ENCODE data around the gene DCLRE1C. TPM values are rescaled to one million over a fixed set of nuclear protein-coding genes. Genes with fewer than 3 reads are reported as not detected.
A peak's percentile ranks its signal among the peaks of the same experiment; 100 is the strongest.

The DCLRE1C gene
- total and polyA plus RNA-seq, 9 of the 15 experiments (the other 6 are each of a cell fraction or from before 2014, with no cell fraction given) = 8.8 to 22.2 (median 13.9) TPM

GRCh38 chr10:14954001-14954770, at the start of gene DCLRE1C (continued):
- TF ChIP-seq CBX3 (IDR thresholded peaks at IDR 0.05; ENCODE audit: borderline replicate concordance in 1 of 2, low read length in 2 of 2) (peak in 1 of 2 experiments; percentile 54; a peak in 1 of 3 replicates), ATF6 (CRISPR knock-in tag; IDR thresholded peaks at IDR 0.05) (peak; percentile 83; the same call in 1 of the 2 replicates), TAF1 (IDR thresholded peaks at IDR 0.05; ENCODE audit: control insufficient read depth, extremely low read depth, insufficient read depth, low read length, severe bottlenecking) (peak; percentile 67), ZNF384 (IDR thresholded peaks at IDR 0.05; ENCODE audit: low read depth, low read length) (no peak), CREB1 (IDR thresholded peaks at IDR 0.05) (0 out of 2 replicates have a peak, but pooled peaks have one; percentile 19), CREB1 (CRISPR knock-in tag; IDR thresholded peaks at IDR 0.05) (0 out of 2 replicates have a peak, but pooled peaks have one; percentile 36), ZBTB34 (CRISPR knock-in tag; IDR thresholded peaks at IDR 0.05) (no peak), RBFOX2 (IDR thresholded peaks at IDR 0.05; ENCODE audit: low read depth, low read length) (peak; percentile 97), BDP1 (IDR thresholded peaks at IDR 0.05; ENCODE audit: insufficient read depth, insufficient read length) (no peak), NONO (IDR thresholded peaks at IDR 0.05; ENCODE audit: low read depth in 2 of 2, low read length in 1 of 2) (peak in 1 of 2 experiments; percentile 64; a peak in 1 of 4 replicates), BACH1 (tag; IDR thresholded peaks at IDR 0.05) (no peak), E4F1 (CRISPR knock-in tag; IDR thresholded peaks at IDR 0.05; ENCODE audit: borderline replicate concordance) (no peak), SREBF2 (CRISPR knock-in tag; IDR thresholded peaks at IDR 0.05) (no peak), CHD1 (IDR thresholded peaks at IDR 0.05; ENCODE audit: low read length) (no peak), ZNF584 (CRISPR knock-in tag; IDR thresholded peaks at IDR 0.05; ENCODE audit: low read depth) (no peak), MITF (IDR thresholded peaks at IDR 0.05) (no peak), CC2D1A (IDR thresholded peaks at IDR 0.05) (no peak), CBFA2T2 (conservative IDR thresholded peaks at IDR 0.05) (no peak), KAT8 (IDR thresholded peaks at IDR 0.05; ENCODE audit: low read depth) (no peak), EHMT2 (IDR thresholded peaks at IDR 0.05) (no peak), ZSCAN32 (CRISPR knock-in tag; IDR thresholded peaks at IDR 0.05) (no peak)
